Type B pancreatic cell (in vitro differentiated cells): Measurements from ENCODE around the gene POU5F2. TPM values are rescaled to one million over a fixed set of nuclear protein-coding genes. Genes with fewer than 3 reads are reported as not detected.

ENCODE experiments used
- DNase-seq: peaks from one replicate; pipeline ENCODE4 v3.0.0; 2021; ENCODE audit warnings: mixed read lengths; ENCODE audit not compliant: unreplicated experiment; ENCODE audit errors: extremely low spot score
- H3K27ac Mint-ChIP-seq: 2 replicates; pipeline ENCODE4 v1.8.0; 2021; ENCODE audit warnings: mild to moderate bottlenecking, mixed read lengths
- H3K27me3 Mint-ChIP-seq: 2 replicates; pipeline ENCODE4 v1.8.0; 2021; ENCODE audit warnings: mixed read lengths
- H3K36me3 Mint-ChIP-seq: 2 replicates; pipeline ENCODE4 v1.8.0; 2021; ENCODE audit warnings: mixed read lengths
- H3K4me1 Mint-ChIP-seq: one replicate; pipeline ENCODE4 v1.8.0; 2021; ENCODE audit warnings: mixed read lengths; ENCODE audit not compliant: unreplicated experiment
- H3K4me3 Mint-ChIP-seq: 2 replicates; pipeline ENCODE4 v1.8.0; 2021; ENCODE audit warnings: mild to moderate bottlenecking, mixed read lengths
- H3K9me3 Mint-ChIP-seq: 2 replicates; pipeline ENCODE4 v1.8.0; 2021; ENCODE audit warnings: mixed read lengths
- total RNA-seq: library from RNA; stranded (reverse); gene quantifications from 2 replicates; pipeline ENCODE4 v1.2.1, GENCODE V29; 2021; ENCODE audit warnings: low replicate concordance
- TF ChIP-seq, protein P1 (sequence below): fragments of 200-600 bp; sonication (generic); conservative IDR thresholded peaks from 2 replicates; pipeline ENCODE4 v1.5.0; 2021; ENCODE audit warnings: antibody characterized with exemption, mild to moderate bottlenecking

Gene POU5F2
- total RNA-seq, 1 donor from 2014 or later: 0.51 TPM

DNA sequence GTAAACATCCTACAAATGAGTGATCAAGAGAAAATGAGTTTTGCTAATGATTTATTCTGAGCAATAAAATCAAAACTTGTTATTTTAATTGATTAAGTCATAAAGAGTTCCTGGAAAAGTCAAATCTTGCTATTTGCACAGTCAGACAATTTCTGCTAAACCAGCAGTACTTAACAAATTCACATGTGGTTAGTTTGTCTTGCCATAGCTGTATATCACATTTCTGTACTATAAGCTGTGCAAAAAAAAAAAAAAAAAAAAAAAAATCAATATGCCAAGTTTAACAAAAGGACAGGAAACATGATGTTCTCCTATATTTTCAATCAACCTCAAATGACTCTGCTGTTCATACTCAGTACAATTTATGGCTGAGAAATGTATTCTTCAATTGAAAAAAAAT lies 24.9 kb downstream of the POU5F2 start:
- TF ChIP-seq, protein P1, sequence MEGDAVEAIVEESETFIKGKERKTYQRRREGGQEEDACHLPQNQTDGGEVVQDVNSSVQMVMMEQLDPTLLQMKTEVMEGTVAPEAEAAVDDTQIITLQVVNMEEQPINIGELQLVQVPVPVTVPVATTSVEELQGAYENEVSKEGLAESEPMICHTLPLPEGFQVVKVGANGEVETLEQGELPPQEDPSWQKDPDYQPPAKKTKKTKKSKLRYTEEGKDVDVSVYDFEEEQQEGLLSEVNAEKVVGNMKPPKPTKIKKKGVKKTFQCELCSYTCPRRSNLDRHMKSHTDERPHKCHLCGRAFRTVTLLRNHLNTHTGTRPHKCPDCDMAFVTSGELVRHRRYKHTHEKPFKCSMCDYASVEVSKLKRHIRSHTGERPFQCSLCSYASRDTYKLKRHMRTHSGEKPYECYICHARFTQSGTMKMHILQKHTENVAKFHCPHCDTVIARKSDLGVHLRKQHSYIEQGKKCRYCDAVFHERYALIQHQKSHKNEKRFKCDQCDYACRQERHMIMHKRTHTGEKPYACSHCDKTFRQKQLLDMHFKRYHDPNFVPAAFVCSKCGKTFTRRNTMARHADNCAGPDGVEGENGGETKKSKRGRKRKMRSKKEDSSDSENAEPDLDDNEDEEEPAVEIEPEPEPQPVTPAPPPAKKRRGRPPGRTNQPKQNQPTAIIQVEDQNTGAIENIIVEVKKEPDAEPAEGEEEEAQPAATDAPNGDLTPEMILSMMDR: no peak
- no peak for DNase-seq
- Mint-ChIP-seq H3K36me3 (no peaks in the 10 kb centered on the region), H3K27ac (no peak overlapping the region), H3K4me3 (no peak overlapping the region), H3K27me3 (no peaks in the 10 kb centered on the region), H3K9me3 (peaks cover 6% of the 10 kb centered on the region), H3K4me1 (peaks cover 24% of the 10 kb centered on the region)

DNA sequence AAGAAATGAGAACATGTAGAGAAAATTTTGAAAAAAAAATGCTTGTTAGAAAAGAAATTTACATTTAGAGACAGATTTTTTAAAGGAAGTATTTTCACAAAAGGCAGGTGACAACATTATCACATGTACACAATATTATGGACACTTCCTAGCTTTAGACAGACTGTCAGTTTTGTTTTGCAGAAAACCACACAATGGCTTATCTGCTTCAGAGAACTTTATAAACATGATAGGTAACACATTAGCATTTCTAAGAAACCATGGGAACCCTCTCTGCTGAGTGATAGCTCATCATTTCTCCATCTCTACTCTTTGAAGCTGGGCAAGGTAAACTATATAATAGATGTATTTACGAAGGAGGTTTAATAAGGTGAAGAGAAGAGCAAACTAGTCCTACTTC lies 25.6 kb downstream of the POU5F2 start:
- Mint-ChIP-seq H3K27me3 (no peaks in the 10 kb centered on the region), H3K4me3 (no peak overlapping the region), H3K27ac (no peak overlapping the region), H3K36me3 (no peaks in the 10 kb centered on the region), H3K4me1 (peaks cover 18% of the 10 kb centered on the region), H3K9me3 (peaks cover 6% of the 10 kb centered on the region)
- TF ChIP-seq, protein P1: no peak
- DNase-seq: no peak

DNA sequence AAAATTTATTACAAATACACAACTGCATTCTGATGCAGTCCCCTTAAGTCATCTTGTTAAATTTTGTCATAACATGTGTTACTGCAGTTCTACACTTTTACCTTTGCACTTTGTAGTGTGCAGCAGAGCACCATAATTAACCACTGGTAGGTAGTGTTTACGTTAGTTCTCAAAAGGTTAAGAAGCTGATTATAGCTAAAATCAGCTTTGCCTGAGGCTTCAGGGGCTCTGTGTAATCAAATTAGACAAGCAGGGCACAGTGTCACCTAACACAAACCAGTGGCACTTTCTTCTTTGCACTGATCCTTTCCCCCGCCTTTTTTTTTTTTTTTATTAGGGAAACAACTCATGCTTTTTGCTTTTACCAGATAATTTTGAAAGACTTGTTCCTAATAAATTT lies 26.1 kb downstream of the POU5F2 start:
- H3K36me3 Mint-ChIP-seq: no peaks in the 10 kb centered on the region
- H3K27me3 Mint-ChIP-seq: no peaks in the 10 kb centered on the region
- TF ChIP-seq, protein P1: no peak
- peaks cover 18% of the 10 kb centered on the region for H3K4me1 Mint-ChIP-seq
- H3K4me3 Mint-ChIP-seq: no peak overlapping the region
- no peak for DNase-seq
- H3K9me3 Mint-ChIP-seq: peaks cover 6% of the 10 kb centered on the region
- H3K27ac Mint-ChIP-seq: no peak overlapping the region

DNA sequence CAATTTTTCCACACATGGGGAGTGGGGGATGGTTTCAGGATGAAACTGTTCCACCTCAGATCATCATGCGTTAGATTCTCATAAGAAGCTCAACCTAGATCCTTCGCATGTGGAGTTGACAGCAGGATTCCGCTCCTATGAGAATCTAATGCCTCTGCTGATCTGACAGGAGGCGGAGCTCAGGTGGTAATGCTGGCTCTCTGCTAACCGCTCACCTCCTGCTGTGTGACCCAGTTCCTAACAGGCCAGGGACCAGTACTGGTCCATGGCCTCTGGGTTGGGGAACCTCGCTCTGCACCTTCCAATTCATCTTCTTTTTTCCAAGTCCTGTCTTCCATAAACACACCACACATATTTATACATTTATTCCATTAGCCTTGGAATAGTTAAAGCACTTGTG lies 33.0 kb downstream of the POU5F2 start:
- Mint-ChIP-seq H3K27me3 (no peaks in the 10 kb centered on the region), H3K36me3 (no peaks in the 10 kb centered on the region), H3K9me3 (peaks cover 6% of the 10 kb centered on the region), H3K27ac (no peak overlapping the region), H3K4me1 (peaks cover 22% of the 10 kb centered on the region), H3K4me3 (no peak overlapping the region)
- no peak for DNase-seq
- TF ChIP-seq, protein P1: no peak

DNA sequence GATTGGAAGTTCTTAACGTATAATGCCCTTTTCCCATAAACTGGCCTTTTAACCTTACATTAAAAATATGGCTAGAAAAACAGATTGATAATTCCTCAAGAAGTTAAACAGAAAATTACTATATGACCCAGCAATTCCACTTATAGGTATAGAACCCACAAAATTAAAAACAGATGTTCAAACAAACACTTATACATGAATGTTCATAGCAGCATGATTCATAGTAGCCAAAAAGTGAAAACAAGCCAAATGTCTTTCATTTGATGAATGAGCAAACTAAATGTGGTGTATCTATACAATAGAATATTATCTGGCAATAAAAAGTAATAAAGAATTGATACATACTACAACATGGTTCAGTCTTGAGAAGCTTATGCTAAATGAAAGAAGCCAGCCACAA lies 35.5 kb downstream of the POU5F2 start:
- H3K27me3 Mint-ChIP-seq: no peaks in the 10 kb centered on the region
- H3K27ac Mint-ChIP-seq: no peak overlapping the region
- no peaks in the 10 kb centered on the region for H3K36me3 Mint-ChIP-seq
- DNase-seq: no peak
- no peaks in the 10 kb centered on the region for H3K9me3 Mint-ChIP-seq
- H3K4me1 Mint-ChIP-seq: peaks cover 22% of the 10 kb centered on the region
- TF ChIP-seq, protein P1: no peak
- H3K4me3 Mint-ChIP-seq: no peak overlapping the region

DNA sequence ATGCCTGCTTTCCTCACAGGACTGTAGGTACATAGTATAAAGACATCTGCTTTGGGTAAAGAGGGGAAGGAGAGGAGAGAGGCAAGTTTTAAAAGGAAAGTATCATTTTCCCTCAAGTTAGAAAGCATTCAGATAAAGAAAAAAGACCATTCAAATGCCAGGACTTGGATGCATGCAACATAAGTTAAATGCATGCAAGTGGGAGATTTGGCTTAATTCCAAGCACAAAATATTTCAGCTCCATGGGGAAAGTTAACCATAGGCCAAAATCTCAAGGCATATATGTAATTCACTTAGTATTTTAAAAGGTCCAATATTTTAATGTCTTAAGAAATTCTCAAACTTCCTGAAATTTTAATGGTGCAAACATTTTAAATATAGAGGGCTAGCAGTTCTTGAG lies 36.4 kb downstream of the POU5F2 start:
- peak overlapping the region; percentile 22 for H3K27ac Mint-ChIP-seq
- H3K36me3 Mint-ChIP-seq: no peaks in the 10 kb centered on the region
- H3K27me3 Mint-ChIP-seq: no peaks in the 10 kb centered on the region
- DNase-seq: no peak
- H3K4me1 Mint-ChIP-seq: peaks cover 22% of the 10 kb centered on the region
- TF ChIP-seq, protein P1: no peak
- no peaks in the 10 kb centered on the region for H3K9me3 Mint-ChIP-seq
- H3K4me3 Mint-ChIP-seq: no peak overlapping the region
